ENCODE results near the gene LCLAT1. TPM values are rescaled to one million over a fixed set of nuclear protein-coding genes. Genes with fewer than 3 reads are reported as not detected.

The LCLAT1 gene
- total RNA-seq, 1 donor from 2014 or later: 29.0 TPM

DNA sequence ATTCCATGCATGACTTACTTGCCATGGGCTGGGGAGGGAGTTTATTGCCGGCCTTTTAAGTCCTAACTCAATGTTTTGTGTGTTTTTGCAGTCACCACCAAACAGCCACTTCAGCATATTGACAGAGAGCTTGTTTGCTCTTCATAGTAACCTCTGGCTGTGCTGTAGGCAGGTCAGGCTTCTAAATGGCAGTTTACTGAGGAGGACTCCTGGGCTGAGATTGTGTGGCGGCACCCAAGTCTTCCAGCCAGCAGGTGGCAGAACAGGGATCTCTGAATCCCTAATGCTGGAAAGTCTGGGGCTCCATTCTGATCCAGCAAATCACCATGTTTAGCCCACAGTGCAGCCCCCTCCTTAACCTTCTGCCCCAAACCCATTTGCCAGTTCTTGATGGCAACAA lies 239.0 kb downstream of the LCLAT1 start:
- H3K27ac Mint-ChIP-seq: peak overlapping the region; percentile 21
- DNase-seq (ENCODE audit: extremely low spot score, unreplicated experiment): no peak
- no peak overlapping the region for H3K4me3 Mint-ChIP-seq
- no peaks in the 10 kb centered on the region for H3K36me3 Mint-ChIP-seq
- H3K27me3 Mint-ChIP-seq: peaks cover 7% of the 10 kb centered on the region
- peaks cover 3% of the 10 kb centered on the region for H3K9me3 Mint-ChIP-seq
- peaks cover 11% of the 10 kb centered on the region for H3K4me1 Mint-ChIP-seq (ENCODE audit: unreplicated experiment)
- TF ChIP-seq CTCF (conservative IDR thresholded peaks at IDR 0.05): peak; percentile 57

DNA sequence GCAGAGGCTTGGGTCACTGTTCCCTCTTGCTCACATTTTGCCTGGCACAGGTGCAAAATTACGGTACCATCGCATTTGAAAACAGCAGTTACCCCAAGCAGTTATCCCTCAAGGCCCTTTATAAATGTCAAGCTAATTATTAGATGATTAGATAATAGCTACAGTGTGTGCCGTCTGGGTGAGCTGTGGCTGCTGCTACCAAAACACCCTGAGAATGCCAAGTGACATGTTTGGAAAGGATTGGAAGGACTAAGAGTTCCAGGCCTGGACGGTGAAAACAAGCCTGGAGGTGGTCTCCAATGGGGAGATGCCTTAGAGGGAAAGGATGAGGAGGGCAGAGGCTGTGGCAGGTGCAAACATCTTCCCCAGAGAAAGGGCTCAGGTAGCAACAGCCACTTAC lies 239.6 kb downstream of the LCLAT1 start:
- no peak for TF ChIP-seq CTCF (conservative IDR thresholded peaks at IDR 0.05)
- H3K27ac Mint-ChIP-seq: no peak overlapping the region
- H3K4me3 Mint-ChIP-seq: no peak overlapping the region

GRCh38 chr2:30688956-30689401 lies 241.9 kb downstream of the LCLAT1 start:
- Mint-ChIP-seq H3K4me1 (ENCODE audit: unreplicated experiment) (peaks cover 11% of the 10 kb centered on the region), H3K36me3 (no peaks in the 10 kb centered on the region), H3K27me3 (peaks cover 7% of the 10 kb centered on the region), H3K4me3 (no peak overlapping the region), H3K9me3 (peaks cover 3% of the 10 kb centered on the region), H3K27ac (no peak overlapping the region)
- DNase-seq (ENCODE audit: extremely low spot score, unreplicated experiment): no peak
- TF ChIP-seq CTCF (conservative IDR thresholded peaks at IDR 0.05): no peak

More for the DNA sequence above, 239.6 kb downstream of the LCLAT1 start:
- H3K27me3 Mint-ChIP-seq: peaks cover 7% of the 10 kb centered on the region
- no peak for DNase-seq (ENCODE audit: extremely low spot score, unreplicated experiment)
- H3K36me3 Mint-ChIP-seq: no peaks in the 10 kb centered on the region
- H3K4me1 Mint-ChIP-seq (ENCODE audit: unreplicated experiment): peaks cover 11% of the 10 kb centered on the region
- H3K9me3 Mint-ChIP-seq: peaks cover 3% of the 10 kb centered on the region

GRCh38 chr2:30689496-30690125 lies 242.6 kb downstream of the LCLAT1 start:
- TF ChIP-seq CTCF (conservative IDR thresholded peaks at IDR 0.05): no peak
- Mint-ChIP-seq H3K27me3 (peaks cover 4% of the 10 kb centered on the region), H3K9me3 (peaks cover under 1% of the 10 kb centered on the region), H3K4me3 (no peak overlapping the region), H3K4me1 (ENCODE audit: unreplicated experiment) (peaks cover 11% of the 10 kb centered on the region), H3K27ac (no peak overlapping the region), H3K36me3 (no peaks in the 10 kb centered on the region)
- no peak for DNase-seq (ENCODE audit: extremely low spot score, unreplicated experiment)

DNA sequence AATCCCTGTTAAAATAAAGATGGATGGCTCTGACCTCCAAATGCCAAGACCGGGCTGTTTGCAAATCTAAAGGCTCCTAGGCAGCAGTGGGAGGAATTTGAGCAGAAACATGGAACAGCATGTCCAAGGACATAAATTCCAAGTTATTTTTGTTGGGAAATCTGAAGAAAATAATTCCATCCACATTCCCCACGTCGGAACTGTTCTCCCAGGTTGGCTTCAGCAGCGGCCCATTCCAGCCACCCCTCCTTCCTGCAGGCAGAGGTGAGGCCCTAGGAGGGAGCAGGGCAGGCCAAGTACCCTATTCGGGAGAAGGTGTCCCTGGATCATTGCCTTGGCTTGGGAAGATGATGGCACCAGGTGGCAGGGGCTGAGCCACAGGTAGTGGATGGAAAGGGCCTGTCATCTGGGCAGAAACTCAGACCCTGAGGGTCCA lies 243.1 kb downstream of the LCLAT1 start:
- Mint-ChIP-seq H3K27me3 (peaks cover 6% of the 10 kb centered on the region), H3K9me3 (no peaks in the 10 kb centered on the region), H3K4me3 (no peak overlapping the region), H3K27ac (no peak overlapping the region), H3K36me3 (no peaks in the 10 kb centered on the region), H3K4me1 (ENCODE audit: unreplicated experiment) (peaks cover 11% of the 10 kb centered on the region)
- no peak for DNase-seq (ENCODE audit: extremely low spot score, unreplicated experiment)
- TF ChIP-seq CTCF (conservative IDR thresholded peaks at IDR 0.05): no peak

All from type B pancreatic cell (in vitro differentiated cells).